HG02973 (cell line): ENCODE measurements around the gene MAP2K2.

Experiments used
- ATAC-seq: cut with Tn5 transposase; IDR thresholded peaks from one replicate; pipeline ENCODE4 v1.9.1; 2021; ENCODE audit warnings: moderate library complexity; ENCODE audit not compliant: unreplicated experiment

Gene MAP2K2

DNA sequence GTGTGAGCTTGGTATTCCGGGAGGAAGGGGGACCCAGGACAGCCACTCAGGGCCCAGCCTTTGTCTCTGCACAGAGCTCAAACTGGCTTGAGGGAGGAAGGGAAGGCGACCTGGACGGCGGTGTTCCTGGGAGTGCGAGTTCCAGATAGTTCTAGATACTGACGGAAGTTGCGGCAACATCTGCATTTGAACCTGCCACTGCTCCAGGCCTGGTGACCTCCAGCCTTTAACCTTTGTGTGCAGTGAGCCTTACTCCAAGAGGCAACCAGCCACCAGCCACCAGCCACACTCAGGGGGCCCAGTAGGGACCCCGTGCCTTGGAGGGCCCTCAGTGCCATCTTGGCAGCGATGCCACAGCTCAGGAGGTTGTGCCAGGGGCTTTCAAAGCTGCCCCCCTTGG, 41.8 kb downstream of the MAP2K2 start:
- ATAC-seq, result no peak

DNA sequence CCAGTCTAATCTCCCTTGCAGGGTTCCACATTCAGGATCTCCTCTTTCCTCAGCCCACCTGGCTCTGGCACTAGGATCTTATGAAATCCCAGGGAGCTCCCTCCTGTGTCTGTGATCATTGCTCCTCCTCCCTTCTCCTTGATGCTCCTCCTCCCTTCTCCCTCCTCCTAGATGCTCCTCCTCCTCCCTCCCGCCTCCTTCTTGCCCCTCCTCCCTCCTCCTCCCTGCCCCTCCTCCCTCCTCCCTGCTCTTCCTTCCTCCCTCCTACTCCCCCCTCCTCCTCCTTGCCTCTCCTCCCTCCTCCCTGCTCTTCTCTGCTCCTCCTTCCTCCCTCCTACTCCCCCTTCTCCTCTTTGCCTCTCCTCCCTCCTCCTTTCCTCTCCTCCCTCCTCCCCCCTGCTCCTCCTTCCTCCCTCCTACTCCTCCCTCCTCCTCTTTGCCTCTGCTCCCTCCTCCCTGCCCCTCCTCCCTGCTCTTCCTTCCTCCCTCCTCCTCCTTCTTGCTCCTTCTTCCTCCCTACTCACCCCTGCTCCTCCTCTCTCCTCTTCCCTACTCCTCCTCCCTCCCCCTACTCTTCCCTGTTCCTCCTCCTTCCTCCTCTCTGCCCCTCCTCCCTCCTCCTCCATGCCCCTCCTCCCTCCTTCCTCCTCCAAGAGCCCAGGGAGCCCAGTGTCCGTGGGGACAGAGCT, 42.3 kb downstream of the MAP2K2 start:
- ATAC-seq, result no peak

DNA sequence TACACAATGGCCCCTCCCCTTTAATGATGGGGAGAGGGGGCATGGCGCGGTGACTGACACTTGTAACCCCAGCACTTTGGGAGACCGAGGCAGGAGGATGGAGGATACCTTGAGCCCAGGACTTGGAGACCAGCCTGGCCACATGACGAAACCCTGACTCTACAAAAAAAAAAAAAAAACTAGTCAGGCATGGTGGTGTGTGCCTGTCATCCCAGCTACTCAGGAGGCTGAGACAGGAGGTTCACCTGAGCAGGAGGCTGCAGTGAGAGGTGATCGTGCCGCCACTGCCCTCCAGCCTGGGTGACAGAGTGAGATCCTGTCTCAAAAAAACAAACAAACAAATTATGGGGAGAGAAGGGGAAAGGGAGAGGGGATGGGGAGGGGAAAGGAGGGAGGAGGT, 43.4 kb downstream of the MAP2K2 start:
- no peak for ATAC-seq

DNA sequence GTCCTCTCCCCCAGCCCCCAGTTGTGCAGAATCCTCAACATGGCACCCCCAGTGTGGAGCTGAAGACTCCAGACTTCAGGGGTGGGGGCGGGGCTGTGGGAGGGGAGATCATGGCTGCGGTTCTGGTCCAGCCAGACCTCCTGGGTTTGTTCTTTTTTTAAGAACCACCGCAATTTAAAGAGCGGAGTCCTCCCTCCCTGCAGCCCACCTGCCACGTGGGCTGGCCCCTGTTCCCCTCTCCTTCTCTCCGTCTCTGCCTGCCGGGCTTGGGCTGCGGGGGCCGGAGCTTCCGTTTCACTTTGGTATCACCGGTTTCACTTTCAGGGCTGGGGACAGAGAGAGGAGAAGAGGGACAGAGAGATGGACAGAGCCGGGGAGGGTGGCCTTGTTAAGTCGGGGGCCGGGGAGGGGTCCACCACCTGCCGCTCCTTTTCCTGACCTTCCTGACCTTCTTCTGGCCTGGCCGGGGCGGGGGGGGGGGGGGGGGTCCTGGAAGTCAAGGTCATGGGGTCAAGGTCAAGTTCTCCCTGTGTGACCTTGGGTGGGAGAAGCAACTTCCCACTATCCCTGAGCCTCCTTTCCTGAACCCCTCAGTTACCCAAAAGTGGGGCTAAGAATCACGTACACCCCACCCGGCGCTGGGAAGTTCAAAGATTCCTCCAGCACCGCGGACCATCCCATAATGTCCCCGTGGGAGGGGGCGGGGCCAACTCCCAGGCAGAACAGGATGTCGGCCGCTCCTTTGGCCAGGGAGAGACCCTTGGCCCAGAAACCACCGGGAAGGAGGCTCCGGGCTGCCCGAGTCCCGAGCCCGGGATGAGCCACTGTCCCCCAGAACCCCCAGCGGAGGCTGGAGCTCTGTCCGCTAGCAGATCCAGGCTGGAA, 45.9 kb downstream of the MAP2K2 start:
- peak; percentile 56 for ATAC-seq

DNA sequence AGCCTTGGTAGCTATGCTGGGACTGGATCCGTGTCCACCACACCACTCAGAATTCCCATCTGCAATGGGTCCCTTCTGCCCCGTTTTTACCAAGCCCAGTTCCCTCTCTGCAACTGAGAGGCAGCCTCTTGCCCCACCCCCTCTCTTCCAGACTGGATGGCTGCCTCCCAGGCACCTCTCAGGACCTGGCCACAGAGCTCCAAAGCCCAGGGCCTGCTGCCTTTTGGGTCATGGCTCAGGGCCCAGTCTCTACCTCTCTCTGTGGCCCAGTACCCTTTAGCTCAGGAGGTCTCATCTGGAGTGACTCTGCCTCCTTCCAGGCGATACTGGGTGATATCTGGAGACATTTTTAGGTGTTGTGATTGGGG, 46.9 kb downstream of the MAP2K2 start:
- no peak for ATAC-seq

DNA sequence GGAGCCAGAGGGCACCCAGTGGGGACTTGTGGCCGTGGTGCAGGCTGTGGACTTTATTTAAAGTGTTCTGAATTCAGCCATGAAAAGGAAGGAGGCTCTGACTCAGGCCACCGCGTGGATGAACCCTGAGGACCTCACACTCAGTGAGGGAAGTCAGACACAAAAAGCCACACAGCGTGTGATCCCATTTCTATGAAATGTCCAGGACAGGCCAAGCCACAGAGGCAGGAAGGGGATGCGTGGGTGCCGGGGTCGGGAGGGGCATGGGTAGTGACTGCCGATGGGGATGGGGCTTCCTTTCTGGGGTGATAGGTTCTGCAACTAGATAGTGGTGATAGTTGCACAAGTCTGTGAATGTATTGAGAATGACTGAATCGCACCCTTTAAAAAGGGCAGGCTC, 48.5 kb downstream of the MAP2K2 start:
- no peak for ATAC-seq

DNA sequence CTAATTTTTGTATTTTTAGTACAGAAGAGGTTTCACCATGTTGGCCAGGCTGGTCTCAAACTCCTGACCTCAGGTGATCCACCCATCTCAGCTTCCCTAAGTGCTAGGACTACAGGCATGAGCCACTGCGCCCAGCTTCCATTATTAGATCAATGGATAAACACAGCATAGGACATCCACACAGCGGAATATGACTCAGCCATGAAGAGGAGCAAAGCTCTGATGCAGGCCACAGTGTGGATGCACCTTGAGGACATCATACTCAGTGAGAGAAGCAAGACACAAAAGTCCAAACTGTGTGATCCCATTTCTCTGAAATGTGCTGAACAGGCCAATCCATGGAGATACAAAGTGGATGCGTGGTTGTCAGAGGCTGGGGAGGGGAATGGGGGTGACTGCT, 52.3 kb downstream of the MAP2K2 start:
- no peak for ATAC-seq

DNA sequence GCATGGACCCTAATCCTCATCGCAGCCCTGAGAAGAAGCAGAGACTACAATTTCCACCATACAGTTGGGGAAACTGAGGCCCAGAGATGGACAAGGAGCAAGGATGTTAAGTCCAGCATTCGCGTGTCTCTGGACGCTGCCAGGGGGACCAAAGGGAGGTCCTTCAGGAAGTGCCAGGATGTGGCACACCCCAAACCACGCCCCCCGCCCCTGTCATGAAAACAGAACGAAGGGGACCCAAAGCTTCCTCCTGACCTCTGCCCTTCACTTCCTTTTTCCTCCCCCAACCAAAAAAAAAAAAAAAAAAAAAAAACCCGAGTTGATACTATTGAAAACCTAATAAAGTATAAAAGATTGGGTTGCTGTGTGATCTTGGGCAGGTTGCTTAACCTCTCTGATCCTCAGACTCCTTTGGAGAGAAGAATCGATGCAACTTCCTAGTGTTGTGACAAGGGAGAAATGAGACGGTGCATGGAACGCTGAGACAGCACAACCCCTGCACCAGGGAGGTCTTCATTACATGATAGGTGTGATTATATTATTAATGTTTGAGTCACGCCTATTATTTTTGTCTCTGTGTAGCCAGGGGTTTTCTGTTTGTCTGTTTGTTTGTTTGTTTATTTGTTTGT, 54.5 kb downstream of the MAP2K2 start:
- no peak for ATAC-seq

DNA sequence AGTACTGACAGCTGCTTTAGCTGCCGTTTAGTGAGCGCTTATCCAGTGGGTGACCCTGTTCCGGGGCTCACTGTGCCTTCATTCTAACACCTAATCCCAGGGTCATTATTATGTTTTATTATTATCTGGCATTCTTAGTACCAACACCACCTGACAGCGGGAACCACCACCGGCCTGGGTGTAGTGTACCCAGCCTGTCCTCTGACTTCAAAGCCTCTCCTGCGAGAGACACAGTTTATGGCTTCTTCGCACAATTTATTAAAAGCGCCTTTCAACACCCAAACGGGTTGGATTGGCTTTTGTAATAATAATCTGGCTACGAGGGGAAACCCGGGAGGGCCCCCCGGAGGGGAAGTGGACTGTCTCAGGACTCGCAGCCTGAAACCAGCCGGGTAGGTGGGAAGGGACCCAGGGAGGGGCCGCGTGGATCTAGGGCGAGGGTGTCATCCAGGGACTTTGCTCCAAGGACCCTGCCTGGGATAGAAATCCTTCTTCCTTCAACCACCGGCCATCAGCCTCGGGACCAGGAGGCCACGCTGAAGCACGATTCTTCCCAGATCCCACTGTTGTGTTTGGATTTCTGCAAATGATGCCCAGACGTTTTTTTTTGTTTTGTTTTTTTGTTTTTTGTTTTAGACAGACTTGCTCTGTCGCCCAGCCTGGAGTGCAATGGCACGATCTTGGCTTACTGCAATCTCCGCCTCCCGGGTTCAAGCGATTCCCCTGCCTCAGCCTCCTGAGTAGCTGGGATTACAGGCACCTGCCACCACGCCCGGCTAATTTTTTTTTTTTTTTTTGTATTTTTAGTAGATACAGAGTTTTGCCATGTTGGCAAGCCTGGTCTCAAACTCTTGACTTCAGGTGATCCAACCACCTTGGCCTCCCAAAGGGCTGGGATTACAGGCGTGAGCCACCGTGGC, 55.6 kb downstream of the MAP2K2 start:
- no peak for ATAC-seq

DNA sequence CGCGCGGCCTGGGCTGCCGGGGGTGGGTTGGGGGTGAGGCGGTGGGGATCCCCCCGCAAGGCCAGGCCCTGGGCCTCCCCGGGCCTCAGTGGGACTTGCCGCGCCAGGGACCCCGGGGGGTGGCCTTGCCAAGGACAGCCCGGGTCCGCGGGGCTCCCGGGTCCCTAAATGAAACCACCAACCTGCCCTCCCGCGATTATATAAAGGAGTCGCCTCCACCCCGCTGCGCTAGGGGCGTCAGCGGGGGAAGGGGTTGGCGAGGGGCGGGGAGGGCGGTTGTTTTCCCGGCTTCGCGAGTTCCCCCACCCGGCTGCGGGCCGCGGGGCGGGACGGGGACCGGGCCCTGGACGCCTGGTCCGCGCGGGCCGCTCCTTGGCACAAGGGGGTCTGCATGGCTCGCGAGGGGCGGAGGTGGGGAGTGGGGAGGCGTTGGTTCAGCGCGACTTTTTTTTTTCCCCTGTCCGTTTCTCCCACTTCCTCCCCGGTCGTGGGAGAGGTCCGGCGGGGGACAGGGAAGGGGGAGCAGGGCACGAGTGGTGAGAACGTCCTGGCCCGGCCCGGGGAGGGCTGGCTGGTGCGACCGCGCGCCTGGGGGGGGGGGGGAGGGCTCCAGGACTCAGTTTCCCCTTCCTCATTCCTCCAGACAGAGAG, 56.4 kb downstream of the MAP2K2 start:
- ATAC-seq, result no peak

DNA sequence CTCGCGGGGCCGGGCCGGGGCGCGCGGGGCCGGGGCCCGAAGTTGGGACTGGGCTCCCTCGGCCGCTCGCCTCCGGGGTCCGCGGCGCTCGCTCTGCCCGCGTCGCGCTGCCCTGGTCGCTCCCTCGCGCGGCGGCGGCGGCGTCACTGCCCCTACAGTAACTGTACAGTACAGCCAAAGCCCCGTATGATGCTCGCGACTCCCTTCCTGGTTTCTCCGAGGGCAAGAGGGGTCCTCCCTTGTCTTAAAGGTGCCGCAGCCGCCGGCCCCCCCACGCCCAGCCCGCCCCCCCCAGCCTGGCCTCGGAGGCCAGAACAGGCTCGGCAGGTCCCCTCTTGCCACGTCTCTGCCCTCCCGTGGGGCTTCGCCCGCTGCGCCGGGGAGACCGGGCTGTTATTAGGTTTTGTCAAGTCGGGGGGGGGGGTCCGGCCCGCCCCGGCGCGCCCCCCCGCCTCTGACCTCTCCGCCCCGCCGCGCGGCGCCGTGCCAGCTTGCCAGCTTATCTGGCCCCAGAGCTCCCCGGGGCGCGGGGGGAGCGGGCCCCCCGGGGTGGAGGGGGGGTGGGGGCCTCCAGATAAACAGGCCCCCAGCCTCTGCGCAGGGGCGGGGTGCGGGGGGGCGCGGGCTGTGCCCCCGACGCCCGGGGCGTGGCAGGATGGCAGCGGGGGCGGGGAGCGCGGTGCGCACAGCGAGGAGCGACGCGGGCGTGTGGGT, 57.1 kb downstream of the MAP2K2 start, which contains the start of gene ZBTB7A:
Gene ZBTB7A, minus strand, starts transcription at position 218 of the 714 bp plus-strand sequence. CDS start 11,667 bp downstream, outside the sequence.
- no peak for ATAC-seq

DNA sequence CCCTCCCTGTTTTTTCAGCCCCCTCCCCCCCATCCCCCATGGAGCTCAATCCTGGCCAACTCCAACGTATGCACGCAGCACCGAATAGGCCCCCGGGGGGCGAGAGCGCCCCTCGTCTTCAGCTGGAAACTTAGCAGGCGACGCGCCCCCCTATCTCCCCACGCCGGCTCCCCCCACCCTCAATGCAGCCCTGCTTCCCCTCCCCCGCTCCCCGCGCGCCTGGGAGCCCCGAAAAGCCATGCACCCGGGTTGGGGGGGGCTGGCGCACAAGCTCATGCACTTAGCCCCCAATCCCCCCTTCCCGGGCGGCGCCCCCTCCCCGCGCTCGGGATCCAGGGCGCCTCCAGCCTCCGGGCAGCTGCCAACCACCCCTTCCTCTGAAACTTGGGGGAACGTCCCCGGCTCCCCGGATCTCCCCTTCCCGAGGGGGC, 57.7 kb downstream of the MAP2K2 start:
- ATAC-seq, result no peak

DNA sequence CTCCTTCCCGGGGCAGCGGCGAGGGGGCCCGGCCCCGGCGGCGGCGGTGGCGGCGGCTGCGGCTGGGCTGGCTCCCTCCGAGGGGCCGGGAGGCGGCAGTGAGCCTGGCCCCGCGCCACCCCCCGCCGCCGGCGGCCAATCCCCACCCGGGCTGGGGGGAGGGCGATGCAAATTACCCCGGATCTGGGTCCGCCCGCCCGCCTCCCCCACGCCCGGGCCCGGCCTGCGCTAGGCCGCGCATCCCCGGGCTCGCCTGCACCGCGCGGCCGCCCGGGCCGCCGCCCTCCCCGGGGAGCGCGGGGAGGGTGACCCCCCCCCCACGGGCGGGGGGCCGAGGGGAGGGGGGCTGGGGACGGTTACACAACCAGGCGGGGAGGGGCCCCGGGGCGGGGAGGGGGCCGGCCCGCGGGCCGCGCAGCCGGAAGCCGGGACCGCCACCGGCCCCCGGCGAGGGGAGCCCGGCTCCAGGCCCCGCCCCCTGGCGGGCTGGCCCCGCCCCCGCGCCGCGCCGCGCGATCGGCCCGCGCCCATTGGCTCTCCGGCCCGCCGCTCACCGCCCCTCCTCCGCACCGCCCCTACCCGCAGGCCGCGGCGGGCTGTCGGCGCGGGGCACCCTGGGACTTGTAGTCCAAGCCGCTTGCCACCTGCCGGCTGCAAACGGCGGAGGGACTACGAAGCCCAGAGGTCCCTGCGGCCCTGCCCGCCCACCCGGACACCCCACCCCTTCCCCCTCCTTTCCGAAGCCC, 58.3 kb downstream of the MAP2K2 start:
- peak; percentile 61 for ATAC-seq

DNA sequence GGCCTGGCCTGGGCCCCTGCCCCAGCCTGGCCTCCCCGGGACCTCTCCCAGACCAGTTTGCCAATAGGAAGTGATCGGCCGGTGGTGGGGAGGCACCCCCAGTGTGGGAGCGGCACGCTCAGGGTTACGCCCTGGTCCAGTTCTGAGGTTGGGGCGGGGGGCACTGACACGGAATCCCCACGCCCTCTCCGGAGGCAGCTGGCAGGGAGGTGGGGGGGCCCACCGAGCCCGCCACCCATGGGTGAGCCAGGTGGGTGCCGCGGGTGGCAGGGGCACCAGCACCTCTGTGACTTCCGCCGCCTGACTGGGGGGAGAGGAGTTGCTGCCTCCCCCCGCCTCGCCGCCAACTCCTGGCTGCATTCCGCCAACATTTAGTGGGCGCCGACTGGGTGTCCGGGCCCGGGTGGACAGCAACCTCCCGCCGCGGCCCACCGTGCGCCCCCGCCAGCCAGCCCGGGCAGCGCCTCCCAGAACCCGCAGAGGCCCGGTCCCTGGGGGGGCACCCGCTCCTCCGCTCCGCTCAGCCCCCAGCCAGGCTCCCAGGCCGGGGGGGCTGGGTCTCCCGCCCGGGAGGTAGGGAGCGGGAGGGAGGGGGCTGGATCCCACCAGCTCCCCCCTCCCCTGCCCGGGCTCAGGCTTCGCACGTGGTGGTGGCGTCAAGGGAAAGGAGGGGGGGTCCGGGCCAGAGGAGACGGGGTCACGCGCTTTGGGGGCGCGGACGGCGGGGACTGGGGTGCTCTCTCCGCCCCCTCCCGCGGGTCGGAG, 59.2 kb downstream of the MAP2K2 start:
- ATAC-seq, result no peak

DNA sequence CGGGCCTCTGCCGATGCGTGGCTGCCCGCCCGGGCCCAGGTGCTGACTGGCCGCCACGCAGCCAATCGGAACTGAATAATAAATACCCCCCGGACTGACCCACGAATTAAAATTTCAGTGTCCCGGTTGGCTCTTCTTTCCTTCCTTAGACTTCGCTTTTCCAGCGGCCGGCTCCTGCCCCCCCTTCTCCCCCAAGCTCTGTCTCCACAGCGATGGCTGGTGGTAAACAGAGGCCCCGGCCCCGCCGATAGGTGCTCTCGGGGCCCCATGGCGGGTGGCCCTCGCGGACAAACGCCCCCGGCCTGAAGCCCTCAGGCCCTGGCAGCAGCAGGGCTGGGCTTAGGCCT, 59.8 kb downstream of the MAP2K2 start:
- ATAC-seq, result no peak

DNA sequence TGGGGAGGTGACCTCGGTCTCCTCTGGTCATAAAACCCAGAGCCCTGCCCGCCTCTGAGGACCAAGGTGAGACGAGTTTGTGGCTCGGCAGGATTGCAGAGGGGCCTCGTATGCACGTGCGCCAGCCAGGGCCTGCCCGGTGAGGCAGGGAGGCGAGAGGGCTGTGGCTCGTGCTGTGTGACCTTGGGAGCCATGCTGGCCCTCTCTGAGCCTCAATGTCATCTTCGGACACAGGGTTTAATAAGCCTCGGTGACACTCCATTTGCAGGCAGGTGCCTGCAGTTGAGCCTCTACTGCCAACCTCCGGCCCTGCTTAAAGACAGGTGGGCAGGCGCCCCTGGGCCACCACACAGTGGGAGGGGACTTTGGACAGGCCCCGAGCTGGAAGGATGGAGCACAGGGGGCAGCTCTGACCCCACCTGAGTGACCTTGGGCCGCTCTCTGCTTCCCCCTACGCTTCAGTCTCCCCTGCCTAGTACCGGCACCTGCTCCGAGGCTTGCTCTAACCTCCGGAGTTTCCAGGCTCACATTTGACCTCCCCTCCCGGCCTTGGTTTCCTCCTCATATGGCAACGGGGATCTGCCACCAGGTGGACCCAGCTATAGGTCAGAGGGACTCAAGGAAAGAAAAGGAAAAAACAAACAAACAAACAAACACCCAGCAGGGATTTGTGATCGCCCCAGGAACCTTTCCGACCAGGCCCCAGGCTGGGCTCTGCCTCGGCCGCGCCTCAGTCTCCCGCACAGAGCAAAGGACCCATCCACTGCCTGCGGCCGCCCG, 60.4 kb downstream of the MAP2K2 start:
- no peak for ATAC-seq
